D721Med (cell line): ENCODE results near the gene AFF4.
A peak's percentile ranks its signal among the peaks of the same experiment; 100 is the strongest.
"Not testable (repeated sequence)": the region's sequence is repeated elsewhere in the genome, so short reads cannot be mapped to it uniquely, and the experiment has no call there.

ENCODE experiments used
- DNase-seq: peaks from one replicate; pipeline ENCODE4 v3.0.0; 2011; ENCODE audit warnings: low spot score; ENCODE audit not compliant: insufficient read length
- FAIRE-seq: peaks from 2 replicates; lab custom pipeline; 2011; peaks lifted over from hg19 to GRCh38; lab: Jason Lieb, UNC
- CTCF ChIP-seq: IDR thresholded peaks from 2 replicates; pipeline ENCODE4 v1.5.1; 2012; ENCODE audit warnings: mild to moderate bottlenecking, control low read depth; ENCODE audit not compliant: insufficient read depth; ENCODE audit errors: missing control alignments

Gene AFF4

GRCh38 chr5:132963171-132964104 lies at the start of gene AFF4:
AFF4 (minus strand) TSS chr5:132963634; CDS start chr5:132937189, 26,445 bp downstream.
- TF ChIP-seq CTCF, result no peak
- peak; percentile 66 for DNase-seq
- no peak for FAIRE-seq

GRCh38 chr5:133008455-133008854 lies 45.0 kb upstream of the AFF4 start:
- not testable (repeated sequence) for DNase-seq, FAIRE-seq

- no peak for FAIRE-seq
- no peak for TF ChIP-seq CTCF
These were observed 43.2 kb upstream of the AFF4 start for GRCh38 chr5:133006653-133007052.

GRCh38 chr5:132999246-132999645 lies 35.8 kb upstream of the AFF4 start:
- TF ChIP-seq CTCF, result no peak
- FAIRE-seq, result no peak
- DNase-seq, result no peak

More at GRCh38 chr5:133006653-133007052, 43.2 kb upstream of the AFF4 start:
- DNase-seq, result no peak

GRCh38 chr5:132998556-132998955 lies 35.1 kb upstream of the AFF4 start:
- DNase-seq, result no peak
- no peak for FAIRE-seq

GRCh38 chr5:132996307-132996706 lies 32.9 kb upstream of the AFF4 start:
- no peak for TF ChIP-seq CTCF
- FAIRE-seq, result no peak

More at GRCh38 chr5:132998556-132998955, 35.1 kb upstream of the AFF4 start:
- no peak for TF ChIP-seq CTCF

GRCh38 chr5:132987531-132988408 lies 24.3 kb upstream of the AFF4 start:
- DNase-seq, result no peak
- no peak for FAIRE-seq

More at GRCh38 chr5:132996307-132996706, 32.9 kb upstream of the AFF4 start:
- DNase-seq, result no peak

GRCh38 chr5:132982971-132983370 lies 19.5 kb upstream of the AFF4 start:
- not testable (repeated sequence) for FAIRE-seq, DNase-seq

More at GRCh38 chr5:132987531-132988408, 24.3 kb upstream of the AFF4 start:
- no peak for TF ChIP-seq CTCF
